ENCODE measurements around the gene IMPG2. TPM values are rescaled to one million over a fixed set of nuclear protein-coding genes. Genes with fewer than 3 reads are reported as not detected.

Gene IMPG2
- total RNA-seq, 1 experiment from 2014 or later, result 0.18 TPM

DNA sequence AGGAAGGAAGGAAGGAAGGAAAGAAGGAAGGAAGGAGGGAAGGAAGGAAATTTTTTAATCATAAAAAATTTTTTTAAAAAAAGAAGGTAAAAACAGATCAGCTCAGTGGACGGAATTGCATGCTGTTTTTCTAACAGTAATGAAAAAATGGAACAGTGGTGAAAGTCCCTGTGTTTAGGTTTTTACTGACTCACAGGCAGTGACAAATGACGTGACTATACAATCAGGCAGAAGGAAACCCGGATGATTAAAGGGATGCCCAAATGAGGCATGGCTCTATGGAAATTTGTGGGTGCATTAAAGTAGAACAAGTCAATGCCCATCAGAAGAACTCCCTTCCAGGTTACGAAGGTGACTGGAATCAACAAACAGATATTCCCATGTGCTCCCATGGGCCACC, 135.0 kb downstream of the IMPG2 start:
- CTCF ChIA-PET, result no interaction called here
- intact Hi-C loops (cut with micrococcal nuclease), result no loop called here

DNA sequence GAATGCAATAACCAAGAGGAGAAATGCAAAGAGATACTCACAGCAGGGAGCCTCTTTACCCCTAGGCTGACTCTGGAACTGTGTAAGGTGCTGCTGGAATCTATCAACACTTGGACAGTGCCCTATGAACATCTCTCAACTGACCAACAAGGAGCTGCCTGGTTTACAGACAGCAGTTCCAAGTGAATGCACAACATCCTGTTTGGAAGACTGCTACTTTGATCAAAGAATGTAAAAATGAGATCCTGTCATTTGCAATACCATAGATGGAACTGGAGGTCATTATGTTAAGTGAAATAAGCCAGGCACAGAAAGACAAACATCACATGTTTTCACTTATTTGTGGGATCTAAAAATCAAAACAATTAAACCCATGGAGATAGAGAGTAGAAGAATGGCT, 136.3 kb downstream of the IMPG2 start:
- CTCF ChIA-PET, result no interaction called here
- Histone ChIP-seq H3K4me2 (ENCODE audit: low read length) (no peak overlapping the region), H4K20me1 (ENCODE audit: low read length) (no peaks in the 10 kb centered on the region), H2AFZ (ENCODE audit: low read length) (no peak overlapping the region), H3K36me3 (ENCODE audit: low read depth, low read length) (peaks cover 6% of the 10 kb centered on the region; the same call in 1 of the 2 replicates), H3K9me2 (replicated peaks; ENCODE audit: low read length) (no peaks in the 10 kb centered on the region), H3K4me1 (ENCODE audit: insufficient read depth, low read length) (peaks cover 11% of the 10 kb centered on the region), H3K27me3 (ENCODE audit: low read length) (no peaks in the 10 kb centered on the region), H3K27ac (ENCODE audit: low read length) (no peak overlapping the region), H3K4me3 (ENCODE audit: low read length) (no peak overlapping the region), H3K9ac (ENCODE audit: low read length) (no peak overlapping the region), H3K9me3 (ENCODE audit: low read length) (no peaks in the 10 kb centered on the region), H3K79me2 (ENCODE audit: low read length) (no peaks in the 10 kb centered on the region), H3F3A (ENCODE audit: low read length, unreplicated experiment) (peaks cover 2% of the 10 kb centered on the region)
- ATAC-seq, result no peak
- TF ChIP-seq EZH2 (IDR thresholded peaks at IDR 0.05; ENCODE audit: low read length, unreplicated experiment) (no peak), EZH2phosphoT487 (IDR thresholded peaks at IDR 0.05; ENCODE audit: borderline replicate concordance, low read length) (no peak)
- TF ChIP-seq, protein P1, sequence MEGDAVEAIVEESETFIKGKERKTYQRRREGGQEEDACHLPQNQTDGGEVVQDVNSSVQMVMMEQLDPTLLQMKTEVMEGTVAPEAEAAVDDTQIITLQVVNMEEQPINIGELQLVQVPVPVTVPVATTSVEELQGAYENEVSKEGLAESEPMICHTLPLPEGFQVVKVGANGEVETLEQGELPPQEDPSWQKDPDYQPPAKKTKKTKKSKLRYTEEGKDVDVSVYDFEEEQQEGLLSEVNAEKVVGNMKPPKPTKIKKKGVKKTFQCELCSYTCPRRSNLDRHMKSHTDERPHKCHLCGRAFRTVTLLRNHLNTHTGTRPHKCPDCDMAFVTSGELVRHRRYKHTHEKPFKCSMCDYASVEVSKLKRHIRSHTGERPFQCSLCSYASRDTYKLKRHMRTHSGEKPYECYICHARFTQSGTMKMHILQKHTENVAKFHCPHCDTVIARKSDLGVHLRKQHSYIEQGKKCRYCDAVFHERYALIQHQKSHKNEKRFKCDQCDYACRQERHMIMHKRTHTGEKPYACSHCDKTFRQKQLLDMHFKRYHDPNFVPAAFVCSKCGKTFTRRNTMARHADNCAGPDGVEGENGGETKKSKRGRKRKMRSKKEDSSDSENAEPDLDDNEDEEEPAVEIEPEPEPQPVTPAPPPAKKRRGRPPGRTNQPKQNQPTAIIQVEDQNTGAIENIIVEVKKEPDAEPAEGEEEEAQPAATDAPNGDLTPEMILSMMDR (conservative IDR thresholded peaks at IDR 0.05; ENCODE audit: low read depth, low read length), result no peak
- POLR2A ChIA-PET (ENCODE audit: unreplicated experiment), result no interaction called here
- intact Hi-C loops (cut with micrococcal nuclease), result no loop called here
- BruUV-seq (replicated peaks), result no TSS peak
- no peak for DNase-seq

More for the DNA sequence above, 135.0 kb downstream of the IMPG2 start:
- Histone ChIP-seq H3K27ac (ENCODE audit: low read length) (no peak overlapping the region), H3K27me3 (ENCODE audit: low read length) (no peaks in the 10 kb centered on the region), H3K4me2 (ENCODE audit: low read length) (no peak overlapping the region), H2AFZ (ENCODE audit: low read length) (no peak overlapping the region), H3F3A (ENCODE audit: low read length, unreplicated experiment) (peaks cover 5% of the 10 kb centered on the region), H4K20me1 (ENCODE audit: low read length) (no peaks in the 10 kb centered on the region), H3K4me1 (ENCODE audit: insufficient read depth, low read length) (peaks cover 22% of the 10 kb centered on the region), H3K9me2 (replicated peaks; ENCODE audit: low read length) (no peaks in the 10 kb centered on the region), H3K9me3 (ENCODE audit: low read length) (no peaks in the 10 kb centered on the region), H3K9ac (ENCODE audit: low read length) (no peak overlapping the region), H3K4me3 (ENCODE audit: low read length) (no peak overlapping the region), H3K36me3 (ENCODE audit: low read depth, low read length) (peaks cover 6% of the 10 kb centered on the region; the same call in 1 of the 2 replicates), H3K79me2 (ENCODE audit: low read length) (no peaks in the 10 kb centered on the region)
- TF ChIP-seq EZH2phosphoT487 (IDR thresholded peaks at IDR 0.05; ENCODE audit: borderline replicate concordance, low read length) (no peak), EZH2 (IDR thresholded peaks at IDR 0.05; ENCODE audit: low read length, unreplicated experiment) (no peak)
- TF ChIP-seq, protein P1 (conservative IDR thresholded peaks at IDR 0.05; ENCODE audit: low read depth, low read length), result no peak
- ATAC-seq (no peak), DNase-seq (no peak)
- BruUV-seq (replicated peaks), result no TSS peak
- POLR2A ChIA-PET (ENCODE audit: unreplicated experiment), result no interaction called here

DNA sequence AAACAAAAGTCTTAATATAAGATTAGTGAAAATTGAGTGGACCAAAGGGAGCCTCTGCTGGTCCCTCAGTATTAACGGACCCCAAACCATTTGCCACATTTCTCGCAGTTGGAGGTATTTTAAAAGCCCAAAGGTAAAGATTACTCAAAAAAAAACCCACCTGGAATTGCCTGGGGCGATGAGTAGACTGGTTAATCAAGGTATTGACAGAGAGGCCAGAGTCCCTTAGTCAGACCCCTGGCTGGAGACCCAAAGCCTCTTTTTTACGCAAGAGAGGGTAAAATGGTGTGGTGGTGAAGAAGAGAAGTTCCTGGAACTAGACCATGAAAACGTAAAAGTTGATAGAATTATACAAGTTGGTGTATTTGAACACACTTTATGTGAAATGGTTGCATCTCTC, 137.2 kb downstream of the IMPG2 start:
- DNase-seq, result peak; percentile 35
- H3K9me2 ChIP-seq (replicated peaks; ENCODE audit: low read length), result no peaks in the 10 kb centered on the region
- TF ChIP-seq EZH2phosphoT487 (IDR thresholded peaks at IDR 0.05; ENCODE audit: borderline replicate concordance, low read length), result no peak
- TF ChIP-seq, protein P1 (conservative IDR thresholded peaks at IDR 0.05; ENCODE audit: low read depth, low read length), result no peak
- H4K20me1 ChIP-seq (ENCODE audit: low read length), result no peaks in the 10 kb centered on the region
- POLR2A ChIA-PET (ENCODE audit: unreplicated experiment), result no interaction called here
- peaks cover 5% of the 10 kb centered on the region; the same call in 1 of the 2 replicates for H3K4me1 ChIP-seq (ENCODE audit: insufficient read depth, low read length)
- no peaks in the 10 kb centered on the region for H3K9me3 ChIP-seq (ENCODE audit: low read length)
- no peak overlapping the region for H2AFZ ChIP-seq (ENCODE audit: low read length)
- H3K79me2 ChIP-seq (ENCODE audit: low read length), result no peaks in the 10 kb centered on the region
- ATAC-seq, result no peak
- CTCF ChIA-PET, result interaction anchor here (0.6 kb wide), 1 partner anchor 252 kb away, joined by 3 read pairs; no protein-coding TSS in a partner anchor
- intact Hi-C loops (cut with micrococcal nuclease), result no loop called here
- no peak overlapping the region for H3K9ac ChIP-seq (ENCODE audit: low read length)
- no peaks in the 10 kb centered on the region for H3K27me3 ChIP-seq (ENCODE audit: low read length)
- BruUV-seq (replicated peaks), result no TSS peak
- no peak overlapping the region for H3K4me3 ChIP-seq (ENCODE audit: low read length)
- no peaks in the 10 kb centered on the region for H3K36me3 ChIP-seq (ENCODE audit: low read depth, low read length)
- H3F3A ChIP-seq (ENCODE audit: low read length, unreplicated experiment), result no peaks in the 10 kb centered on the region
- no peak overlapping the region for H3K4me2 ChIP-seq (ENCODE audit: low read length)
- H3K27ac ChIP-seq (ENCODE audit: low read length), result no peak overlapping the region
